Nucleus accumbens (tissue), 56 donors: ENCODE measurements around the gene GRM7.

ENCODE experiments used
- DNase-seq, 56 donors: peaks; one replicate each; lab custom pipeline; 2025; lab: John Stamatoyannopoulos, UW

The GRM7 gene

DNA sequence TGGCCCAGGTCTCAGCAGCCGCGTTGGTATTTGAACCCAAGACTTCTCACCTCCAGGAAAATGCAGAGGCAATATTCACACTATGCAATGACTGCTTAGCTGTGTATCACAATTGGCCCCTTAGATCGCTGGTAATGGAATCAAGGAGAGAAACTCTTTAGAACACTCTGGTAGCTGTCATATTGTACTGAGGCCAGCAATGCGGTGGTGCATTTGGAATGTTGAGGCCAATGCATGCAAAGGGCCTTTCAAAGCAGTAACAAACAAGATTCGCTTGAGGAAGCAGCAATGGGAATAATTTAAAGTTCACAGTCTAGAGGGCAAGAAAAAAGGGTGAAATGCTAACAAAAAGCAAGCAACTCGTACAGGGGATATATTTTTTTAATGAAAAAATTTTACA is 764.1 kb downstream of the GRM7 start:
- no peak for DNase-seq

- no peak for DNase-seq
These were observed 769.5 kb downstream of the GRM7 start for GRCh38 chr3:7630351-7630911.

DNA sequence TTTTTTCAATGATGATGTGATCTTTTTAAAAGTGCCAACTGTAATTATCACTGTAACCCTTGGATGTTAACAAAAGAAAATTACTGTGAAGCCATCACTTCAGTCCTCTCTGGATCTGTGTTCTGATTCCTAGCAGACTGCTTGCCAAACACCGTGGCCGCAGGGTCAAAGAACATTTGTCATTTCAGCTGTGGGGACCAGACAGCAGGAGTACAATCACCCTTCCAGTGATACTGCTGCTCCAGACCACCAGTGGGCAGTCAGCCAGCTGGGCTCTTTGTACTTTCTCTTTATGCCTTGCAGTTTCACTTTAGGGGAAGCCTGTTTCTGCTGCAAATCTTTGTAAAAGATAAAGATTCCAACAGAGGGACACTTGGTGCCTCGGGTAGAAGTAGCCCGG is 770.0 kb downstream of the GRM7 start:
- peak in 12 of 56 donors; percentile 2 to 42 (median 16) for DNase-seq

DNA sequence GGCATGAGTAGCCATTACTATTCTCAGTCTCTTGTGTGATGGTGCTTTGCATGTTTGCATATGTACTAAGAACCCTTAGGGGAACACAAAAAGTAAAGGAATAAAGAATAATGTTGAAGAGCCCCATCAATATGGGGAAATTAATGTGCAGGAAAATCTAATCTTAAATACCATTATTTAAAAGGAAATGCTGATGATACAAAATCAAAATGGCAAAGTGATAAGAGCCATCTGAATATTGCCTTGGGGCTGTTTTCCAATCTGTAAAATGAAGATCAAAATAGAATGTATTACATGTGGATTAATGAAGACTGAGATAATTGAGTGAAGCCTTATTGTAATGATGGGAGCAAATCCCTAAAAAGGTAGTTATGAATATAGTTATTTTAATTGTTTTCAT is 771.4 kb downstream of the GRM7 start:
- DNase-seq: no peak

- DNase-seq: no peak
These were observed 776.8 kb downstream of the GRM7 start for GRCh38 chr3:7637694-7638093.

GRCh38 chr3:7638103-7638502 is 777.2 kb downstream of the GRM7 start:
- no peak for DNase-seq

DNA sequence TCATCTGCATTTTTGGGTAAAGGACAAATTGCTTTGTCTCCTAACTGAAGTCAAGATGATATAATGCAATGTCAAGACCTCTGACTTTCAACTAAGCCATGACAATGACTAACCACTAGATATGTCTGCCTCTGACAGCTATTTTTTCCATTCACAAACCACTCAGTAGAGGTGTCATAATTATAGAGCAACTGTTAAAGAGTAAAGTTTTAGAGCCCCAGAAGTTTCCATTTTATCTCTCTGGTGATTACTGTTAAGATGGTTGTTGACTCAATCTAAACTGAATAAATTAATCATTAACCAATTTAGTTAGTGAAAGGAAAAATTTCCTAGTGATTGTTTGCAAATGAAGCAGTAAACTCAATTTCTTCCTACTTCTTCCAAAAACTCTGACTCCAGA is 779.9 kb downstream of the GRM7 start:
- DNase-seq: no peak

DNA sequence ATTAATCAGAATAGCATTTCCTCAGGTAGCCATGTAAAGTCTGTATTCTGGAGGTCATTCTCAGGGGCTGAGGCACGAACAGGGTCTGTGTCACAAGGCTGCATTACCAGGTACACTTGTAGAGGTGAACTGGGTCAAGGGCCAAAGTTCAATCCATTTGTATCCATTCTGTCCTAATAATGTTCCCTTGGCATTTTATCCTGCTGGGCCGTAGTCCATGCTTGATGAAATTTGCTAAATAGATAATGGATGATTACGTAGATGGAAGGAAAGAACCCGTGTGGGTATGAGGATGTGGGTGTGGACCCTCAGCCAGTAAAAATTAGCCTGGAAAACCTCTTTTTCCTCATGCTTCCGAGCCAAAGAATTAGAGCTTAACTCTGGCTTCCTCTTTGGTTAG is 785.9 kb downstream of the GRM7 start:
- DNase-seq: no peak

DNA sequence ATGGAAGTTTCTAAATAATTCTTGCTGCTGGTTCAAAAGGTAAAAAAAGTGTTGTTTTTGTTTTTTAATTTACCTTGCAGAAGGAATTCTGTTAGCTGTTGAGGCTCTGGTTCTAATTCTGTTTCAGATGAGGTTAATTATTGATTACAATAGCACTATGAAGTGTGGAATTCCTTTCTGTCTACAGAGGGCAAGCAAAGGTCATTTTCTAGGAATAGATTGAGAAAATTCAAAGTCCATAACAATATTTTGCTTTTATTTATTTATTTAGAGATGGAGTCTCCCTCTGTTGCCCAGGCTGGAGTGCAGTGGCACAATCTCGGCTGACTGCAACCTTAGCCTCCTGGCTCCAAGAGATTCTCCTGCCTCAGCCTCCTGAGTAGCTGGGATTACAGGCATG is 789.6 kb downstream of the GRM7 start:
- no peak for DNase-seq

DNA sequence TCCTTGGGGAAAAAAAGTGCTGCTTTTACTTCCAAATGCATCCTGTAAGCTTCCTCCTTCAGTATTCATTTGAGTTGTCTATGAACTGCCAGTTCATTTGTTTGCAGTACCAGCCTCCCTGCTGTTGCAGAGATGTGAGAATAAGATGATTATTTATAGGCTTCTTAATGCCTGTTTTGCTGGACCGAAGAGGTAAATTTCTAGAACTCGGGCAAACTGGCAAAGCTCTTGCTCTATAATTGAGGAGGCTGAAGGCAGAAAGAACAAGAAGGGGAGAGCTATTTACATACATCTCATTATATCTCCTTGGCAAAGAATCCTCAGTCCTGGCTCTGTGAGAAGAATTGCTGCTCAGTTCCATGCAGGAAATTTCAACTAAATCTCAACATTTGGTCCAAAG is 790.4 kb downstream of the GRM7 start:
- peak in 1 of 56 donors; percentile 22 for DNase-seq

- DNase-seq: no peak
These were observed 796.5 kb downstream of the GRM7 start for GRCh38 chr3:7657214-7658112.

DNA sequence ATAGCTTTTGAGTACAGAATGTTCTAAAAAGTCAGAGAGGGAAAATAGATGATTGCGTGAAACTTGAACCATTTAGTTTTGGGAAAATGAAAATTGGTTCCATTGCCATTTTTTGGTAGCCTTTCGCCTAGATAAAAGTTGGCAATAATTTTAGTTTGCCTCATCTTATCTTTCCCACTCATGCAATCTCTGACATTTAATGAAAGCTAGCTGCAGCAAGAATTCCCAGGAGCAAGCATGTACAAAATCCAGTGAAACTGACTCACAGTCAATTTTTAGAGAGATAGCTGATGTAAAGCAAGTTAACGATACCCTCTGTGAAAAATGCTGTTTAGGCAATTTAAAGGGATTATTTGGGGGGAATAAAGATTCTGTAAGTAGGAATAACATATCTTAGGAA is 797.4 kb downstream of the GRM7 start:
- DNase-seq: no peak

- DNase-seq: no peak
These were observed 798.2 kb downstream of the GRM7 start for GRCh38 chr3:7659079-7659478.

DNA sequence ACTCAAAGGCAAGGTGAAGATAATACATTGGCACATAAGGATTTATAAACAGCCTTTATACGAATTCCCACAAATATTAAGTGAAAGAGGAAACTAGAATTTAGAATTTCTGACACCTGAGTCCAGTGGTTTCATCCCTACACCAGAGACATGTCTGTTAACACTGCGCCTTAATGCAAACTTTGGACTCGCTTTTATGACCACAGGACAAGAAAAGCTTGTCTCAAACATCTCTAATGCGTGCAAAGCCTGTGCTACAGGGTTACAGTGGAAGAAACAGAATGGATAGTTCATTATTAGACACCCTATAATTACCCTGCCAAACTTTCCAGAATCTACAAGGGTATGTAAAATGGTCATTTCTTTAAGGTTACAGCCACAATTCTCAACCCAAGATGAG is 802.9 kb downstream of the GRM7 start:
- DNase-seq: no peak

DNA sequence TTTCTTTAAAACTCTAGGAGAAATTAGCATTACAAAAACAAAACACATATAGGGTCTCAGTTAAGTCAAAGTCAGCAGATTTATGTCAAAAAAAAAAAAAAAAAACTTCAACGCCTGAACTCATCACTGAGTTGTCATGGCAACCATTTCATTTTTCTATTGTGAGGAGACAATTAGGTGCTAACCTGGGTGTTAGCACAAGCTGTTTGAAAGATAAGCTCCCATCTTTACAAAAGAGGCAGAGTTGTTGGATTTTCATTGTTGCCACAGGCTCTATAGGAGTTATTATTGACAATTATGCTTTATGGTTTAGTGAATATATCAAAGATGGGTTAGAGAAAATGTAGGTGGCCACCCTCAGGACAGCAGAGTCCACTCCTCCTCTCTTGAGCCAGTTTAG is 806.9 kb downstream of the GRM7 start:
- no peak for DNase-seq

DNA sequence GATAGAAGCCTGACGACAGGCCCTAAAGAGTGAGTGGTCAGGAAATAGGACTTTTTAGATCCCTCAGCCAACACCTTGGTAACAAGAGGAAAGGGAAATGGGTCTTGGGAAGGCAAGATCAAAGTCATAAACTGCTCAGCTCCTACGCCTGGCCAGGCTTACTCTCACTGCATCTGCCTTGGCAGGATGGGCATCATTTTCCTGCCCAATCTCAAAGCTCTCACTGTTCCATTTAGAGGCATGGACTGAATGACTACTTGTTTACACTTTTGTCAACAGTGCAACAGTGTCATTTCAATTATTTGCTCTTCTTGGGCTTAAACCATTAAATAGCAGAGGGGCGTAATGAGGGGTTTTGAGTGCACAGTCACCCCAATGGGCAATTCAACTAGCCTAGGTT is 808.7 kb downstream of the GRM7 start:
- peak in 30 of 56 donors; percentile 2 to 58 (median 24) for DNase-seq

GRCh38 chr3:7678521-7678920 is 817.6 kb downstream of the GRM7 start:
- DNase-seq: no peak

- no peak for DNase-seq
These were observed 821.9 kb downstream of the GRM7 start for GRCh38 chr3:7682822-7683229.

DNA sequence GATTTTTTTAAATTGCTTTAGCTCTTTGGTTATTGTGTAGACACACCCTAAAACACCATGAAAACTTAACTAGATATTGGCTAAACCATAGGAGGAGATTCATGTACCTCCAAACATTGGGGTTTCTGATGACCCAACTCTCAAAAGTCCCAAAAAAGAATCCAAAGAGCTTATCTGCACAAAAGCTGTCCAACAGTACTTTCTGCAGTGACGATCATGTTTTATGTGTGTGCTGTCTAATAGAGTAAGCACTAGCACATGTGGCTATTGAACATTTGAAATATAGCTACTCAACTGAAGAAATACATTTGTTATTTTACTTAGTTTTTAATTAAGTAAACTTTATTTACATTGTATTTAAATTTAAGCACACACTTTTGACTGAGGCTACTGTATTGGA is 822.5 kb downstream of the GRM7 start:
- DNase-seq: no peak

- no peak for DNase-seq
These were observed 823.3 kb downstream of the GRM7 start for GRCh38 chr3:7684182-7684715.

DNA sequence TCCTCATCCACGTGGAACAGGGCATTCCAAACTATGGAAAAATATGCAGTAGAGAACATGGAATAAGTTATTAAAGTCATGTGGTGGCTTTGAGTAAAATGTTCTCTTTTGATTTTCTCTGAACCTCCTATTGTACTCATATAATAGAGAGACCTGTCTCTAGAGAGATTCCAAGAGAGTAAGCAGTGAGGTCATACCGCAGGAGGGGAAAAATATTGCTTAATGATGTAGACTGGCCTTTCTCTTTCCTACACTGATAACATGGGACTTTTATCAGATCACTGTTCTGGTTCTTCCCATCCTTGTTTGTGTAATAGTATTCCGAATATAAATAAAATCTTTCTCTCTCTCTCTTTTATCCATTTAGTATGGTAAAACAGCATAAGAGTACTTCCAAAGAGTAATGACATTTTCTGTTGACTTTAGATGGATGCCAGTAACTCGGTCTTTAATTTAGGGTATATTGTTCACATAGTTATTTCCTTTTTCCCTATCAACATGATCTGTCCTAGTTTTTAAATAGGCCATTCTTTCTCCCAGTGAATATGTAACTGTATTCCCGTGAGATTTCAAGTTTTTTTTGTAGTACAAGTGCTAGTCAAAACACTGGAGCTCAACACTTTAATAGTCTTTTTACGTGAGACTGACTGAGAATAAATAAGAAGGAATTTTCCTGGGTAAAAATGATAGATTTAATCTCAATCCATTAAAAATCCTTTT is 826.7 kb downstream of the GRM7 start:
- no peak for DNase-seq
